CD14-positive monocyte (primary cell): Measurements from ENCODE around the gene SLC39A12. TPM values are rescaled to one million over a fixed set of nuclear protein-coding genes. Genes with fewer than 3 reads are reported as not detected.

Experiments used
- DNase-seq, 3 donors: peaks; one replicate each; pipeline ENCODE4 v3.0.0-alpha.2; 2011 to 2022
- H2AFZ ChIP-seq: 2 replicates; pipeline ENCODE4 v1.6.0; 2012; ENCODE audit warnings: mild to moderate bottlenecking, low read depth, low read length, inconsistent platforms; ENCODE audit not compliant: insufficient read depth, poor library complexity, severe bottlenecking
- H3K27ac ChIP-seq, 2 donors: 1 replicate in 1 of 2; 2 replicates in 1 of 2; pipeline ENCODE4 v1.5.1; 2012 to 2013; ENCODE audit warnings: low read length in 2 of 2, control low read depth in 1 of 2, inconsistent platforms in 1 of 2, low read depth in 1 of 2, mild to moderate bottlenecking in 1 of 2
- H3K27me3 ChIP-seq, 2 donors: one replicate each; pipeline versions ENCODE4 v1.6.0 to v1.6.1; 2011 to 2013; ENCODE audit warnings: low read length in 2 of 2; ENCODE audit not compliant: control insufficient read depth in 2 of 2, insufficient read depth in 2 of 2
- H3K36me3 ChIP-seq, 2 donors: replicated peaks in 1 of 2; 1 replicate in 1 of 2; 2 replicates in 1 of 2; pipeline versions ENCODE4 v1.5.1 to v1.6.1; 2012 to 2013; ENCODE audit warnings: low read length in 2 of 2, control low read depth in 1 of 2, inconsistent platforms in 1 of 2, mild to moderate bottlenecking in 1 of 2; ENCODE audit not compliant: insufficient read depth in 2 of 2, control insufficient read depth in 1 of 2
- H3K4me1 ChIP-seq, 2 donors: 1 replicate in 1 of 2; 2 replicates in 1 of 2; pipeline versions ENCODE4 v1.5.1 to v1.6.1; 2012 to 2013; ENCODE audit warnings: low read length in 2 of 2, control low read depth in 1 of 2, inconsistent platforms in 1 of 2, mild to moderate bottlenecking in 1 of 2, moderate library complexity in 1 of 2; ENCODE audit not compliant: insufficient read depth in 2 of 2, control insufficient read depth in 1 of 2
- H3K4me2 ChIP-seq: replicated peaks from 2 replicates; pipeline ENCODE3; 2012; ENCODE audit warnings: low read length, moderate library complexity, mild to moderate bottlenecking; ENCODE audit not compliant: poor library complexity, severe bottlenecking; ENCODE audit errors: extremely low read depth
- H3K4me3 ChIP-seq, 3 experiments: fragments of 200-600 bp in 1 of 3; sonication (generic) in 1 of 3; replicated peaks in 1 of 3; 1 replicate in 2 of 3; 2 replicates in 1 of 3; pipeline ENCODE4 v1.5.1; 2011 to 2013; ENCODE audit warnings: low read length in 3 of 3, mild to moderate bottlenecking in 3 of 3, control low read depth in 2 of 3, low read depth in 2 of 3, inconsistent platforms in 1 of 3, moderate library complexity in 1 of 3
- H3K79me2 ChIP-seq: 2 replicates; pipeline ENCODE4 v1.6.0; 2012; ENCODE audit warnings: mild to moderate bottlenecking, control low read depth, inconsistent platforms, low read length, moderate library complexity; ENCODE audit not compliant: insufficient read depth
- H3K9ac ChIP-seq: 2 replicates; pipeline ENCODE4 v1.6.0; 2017; ENCODE audit warnings: low read length, mild to moderate bottlenecking; ENCODE audit not compliant: insufficient read depth, poor library complexity, severe bottlenecking
- H3K9me3 ChIP-seq, 2 donors: replicated peaks in 1 of 2; 1 replicate in 1 of 2; 2 replicates in 1 of 2; pipeline versions ENCODE4 v1.5.1 to v1.6.1; 2012 to 2013; ENCODE audit warnings: low read length in 2 of 2, control low read depth in 1 of 2; ENCODE audit not compliant: control insufficient read depth in 1 of 2, insufficient read depth in 1 of 2
- H4K20me1 ChIP-seq: 2 replicates; pipeline ENCODE4 v1.6.0; 2012; ENCODE audit warnings: mild to moderate bottlenecking, low read length, control low read depth, moderate library complexity; ENCODE audit not compliant: insufficient read depth
- H3K27ac Mint-ChIP-seq, 7 donors: one replicate each; pipeline ENCODE4 v1.8.0; 2020; ENCODE audit warnings: mild to moderate bottlenecking in 7 of 7, mixed read lengths in 7 of 7, moderate library complexity in 6 of 7, inconsistent platforms in 2 of 7
- H3K27me3 Mint-ChIP-seq, 3 donors: one replicate each; pipeline ENCODE4 v1.8.0; 2021 to 2022; ENCODE audit warnings: low read depth in 3 of 3, mild to moderate bottlenecking in 3 of 3, mixed read lengths in 3 of 3, moderate library complexity in 3 of 3, inconsistent platforms in 1 of 3
- H3K36me3 Mint-ChIP-seq, 2 donors: one replicate each; pipeline ENCODE4 v1.8.0; 2020; ENCODE audit warnings: mixed read lengths in 2 of 2, inconsistent platforms in 1 of 2, mild to moderate bottlenecking in 1 of 2
- H3K4me1 Mint-ChIP-seq: one replicate; pipeline ENCODE4 v1.8.0; 2020; ENCODE audit warnings: mild to moderate bottlenecking, mixed read lengths
- H3K4me3 Mint-ChIP-seq, 2 donors: one replicate each; pipeline ENCODE4 v1.8.0; 2020; ENCODE audit warnings: mild to moderate bottlenecking in 2 of 2, mixed read lengths in 2 of 2, moderate library complexity in 1 of 2
- H3K9me3 Mint-ChIP-seq, 7 donors: one replicate each; pipeline ENCODE4 v1.8.0; 2020 to 2022; ENCODE audit warnings: mixed read lengths in 7 of 7, mild to moderate bottlenecking in 6 of 7, moderate library complexity in 6 of 7, inconsistent platforms in 2 of 7
- CTCF ChIP-seq: fragments of 200-600 bp; IDR thresholded peaks from one replicate; pipeline ENCODE4 v1.8.0; 2022; ENCODE audit warnings: antibody characterized with exemption, mild to moderate bottlenecking
- WGBS: methylation state at CpG from one replicate; pipeline ENCODE4 v1.1.5; 2013; ENCODE audit warnings: missing lambda C conversion rate; ENCODE audit not compliant: insufficient coverage; 5-methylcytosine and 5-hydroxymethylcytosine counted together
- intact Hi-C, 2 donors: fragments of 100-400 bp; cut with micrococcal nuclease; formaldehyde crosslinking; loops; one replicate each; pipeline versions ENCODE4 v1.15.0 to v1.15.1; 2023
- polyA plus RNA-seq, 3 donors: library from polyadenylated mRNA; depleted of rRNA in 1 of 3; unstranded in 2 of 3; stranded (reverse) in 1 of 3; fragments of 300-500 nt in 2 of 3; fragments of >200 nt in 1 of 3; fragmentation: Illumina TruSeq in 2 of 3; gene quantifications; 1 replicate in 2 of 3; 2 replicates in 1 of 3; pipeline ENCODE4 v1.2.3, GENCODE V29; 2012 to 2021

SLC39A12 gene
- polyA plus RNA-seq, 3 donors = not detected

- no peak overlapping the region for H3K4me3 Mint-ChIP-seq
Measured at GRCh38 chr10:17907641-17908040, 44.1 kb upstream of the SLC39A12 start.

GRCh38 chr10:17910125-17910789, 41.5 kb upstream of the SLC39A12 start:
- H3K4me3 Mint-ChIP-seq = no peak overlapping the region
- peak; percentile 69 for TF ChIP-seq CTCF
- H3K27ac ChIP-seq = no peak overlapping the region
- no peaks in the 10 kb centered on the region for H3K36me3 ChIP-seq
- H3K36me3 Mint-ChIP-seq = no peaks in the 10 kb centered on the region
- H3K4me3 ChIP-seq = no peak overlapping the region
- H3K27me3 Mint-ChIP-seq = peaks cover 0 to 9% (median 0%) of the 10 kb centered on the region in 3 donors
- H3K79me2 ChIP-seq = no peaks in the 10 kb centered on the region
- H3K4me2 ChIP-seq = no peak overlapping the region
- intact Hi-C loops = no loop called here
- no peaks in the 10 kb centered on the region for H3K4me1 ChIP-seq
- peaks cover 0 to 6% (median 2%) of the 10 kb centered on the region in 7 donors for H3K9me3 Mint-ChIP-seq
- H2AFZ ChIP-seq = no peak overlapping the region
- H3K9ac ChIP-seq = no peak overlapping the region
- WGBS = 2% methylated on average over 6 of the region's 12 CpGs
- peak in 2 of 3 donors; percentile 12 to 14 for DNase-seq
- H3K4me1 Mint-ChIP-seq = peaks cover 2% of the 10 kb centered on the region
- no peaks in the 10 kb centered on the region for H3K27me3 ChIP-seq
- no peak overlapping the region for H3K27ac Mint-ChIP-seq
- H4K20me1 ChIP-seq = no peaks in the 10 kb centered on the region
- H3K9me3 ChIP-seq = no peaks in the 10 kb centered on the region

More at GRCh38 chr10:17907641-17908040, 44.1 kb upstream of the SLC39A12 start:
- Mint-ChIP-seq H3K27me3 (peaks cover 0 to 9% (median 0%) of the 10 kb centered on the region in 3 donors), H3K4me1 (peaks cover 7% of the 10 kb centered on the region), H3K36me3 (no peaks in the 10 kb centered on the region), H3K27ac (no peak overlapping the region), H3K9me3 (peaks cover 0 to 6% (median 1%) of the 10 kb centered on the region in 7 donors)
- intact Hi-C loops = no loop called here
- Histone ChIP-seq H4K20me1 (no peaks in the 10 kb centered on the region), H3K9ac (no peak overlapping the region), H3K9me3 (no peaks in the 10 kb centered on the region), H3K27ac (no peak overlapping the region), H2AFZ (no peak overlapping the region), H3K4me2 (no peak overlapping the region), H3K4me3 (no peak overlapping the region), H3K36me3 (no peaks in the 10 kb centered on the region), H3K4me1 (no peaks in the 10 kb centered on the region), H3K79me2 (no peaks in the 10 kb centered on the region), H3K27me3 (no peaks in the 10 kb centered on the region)
- WGBS = 100% methylated on average over 2 of the region's 4 CpGs
- TF ChIP-seq CTCF = no peak
- DNase-seq = no peak
